GM23338 (cell line): Measurements from ENCODE around the gene ST7L.

Experiments
- EZH2 ChIP-seq: fragments of 200-600 bp; sonication (generic); IDR thresholded peaks from one replicate; pipeline ENCODE4 v1.8.0; 2017; ENCODE audit warnings: antibody characterized with exemption, mild to moderate bottlenecking, low read depth; ENCODE audit not compliant: unreplicated experiment
- JUNB ChIP-seq: IDR thresholded peaks from one replicate; pipeline ENCODE4 v1.6.1; 2016; ENCODE audit warnings: antibody characterized with exemption; ENCODE audit not compliant: unreplicated experiment
- TF ChIP-seq, protein P1 (sequence below), 2 experiments: fragments of 200-600 bp in 1 of 2; sonication (generic) in 1 of 2; conservative IDR thresholded peaks; 2 replicates each; pipeline versions ENCODE4 v1.5.1 to v1.6.1; 2016 to 2017; ENCODE audit warnings: antibody characterized with exemption in 2 of 2, low read depth in 2 of 2, mild to moderate bottlenecking in 2 of 2, moderate library complexity in 1 of 2

DNA sequence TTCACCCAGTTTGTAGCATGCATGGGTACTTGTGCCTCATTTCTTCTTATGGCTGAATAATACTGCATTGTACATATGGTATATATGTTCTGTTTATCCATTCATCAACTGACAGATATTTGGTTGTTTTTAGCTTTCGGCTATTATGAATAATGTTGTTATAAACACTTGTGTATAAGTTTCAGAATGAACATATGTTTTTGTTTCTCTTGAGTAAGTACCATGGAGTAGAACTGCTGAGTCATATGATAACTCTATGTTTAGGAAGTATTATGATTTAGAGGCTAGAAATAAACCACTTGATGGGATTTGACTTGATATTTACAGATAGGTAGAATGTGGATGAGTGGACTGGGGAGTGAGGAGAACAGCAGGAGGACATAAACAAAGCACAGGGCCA, 61.6 kb downstream of the ST7L start:
- TF ChIP-seq EZH2: no peak
- TF ChIP-seq, protein P1, sequence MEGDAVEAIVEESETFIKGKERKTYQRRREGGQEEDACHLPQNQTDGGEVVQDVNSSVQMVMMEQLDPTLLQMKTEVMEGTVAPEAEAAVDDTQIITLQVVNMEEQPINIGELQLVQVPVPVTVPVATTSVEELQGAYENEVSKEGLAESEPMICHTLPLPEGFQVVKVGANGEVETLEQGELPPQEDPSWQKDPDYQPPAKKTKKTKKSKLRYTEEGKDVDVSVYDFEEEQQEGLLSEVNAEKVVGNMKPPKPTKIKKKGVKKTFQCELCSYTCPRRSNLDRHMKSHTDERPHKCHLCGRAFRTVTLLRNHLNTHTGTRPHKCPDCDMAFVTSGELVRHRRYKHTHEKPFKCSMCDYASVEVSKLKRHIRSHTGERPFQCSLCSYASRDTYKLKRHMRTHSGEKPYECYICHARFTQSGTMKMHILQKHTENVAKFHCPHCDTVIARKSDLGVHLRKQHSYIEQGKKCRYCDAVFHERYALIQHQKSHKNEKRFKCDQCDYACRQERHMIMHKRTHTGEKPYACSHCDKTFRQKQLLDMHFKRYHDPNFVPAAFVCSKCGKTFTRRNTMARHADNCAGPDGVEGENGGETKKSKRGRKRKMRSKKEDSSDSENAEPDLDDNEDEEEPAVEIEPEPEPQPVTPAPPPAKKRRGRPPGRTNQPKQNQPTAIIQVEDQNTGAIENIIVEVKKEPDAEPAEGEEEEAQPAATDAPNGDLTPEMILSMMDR (conservative IDR thresholded peaks at IDR 0.05; ENCODE audit: low read depth in 2 of 2): no peak
- TF ChIP-seq JUNB: no peak
